GM18517 (cell line): ENCODE results near the gene PPOX.
A peak's percentile ranks its signal among the peaks of the same experiment; 100 is the strongest.

Experiments used
- ATAC-seq: cut with Tn5 transposase; IDR thresholded peaks from one replicate; pipeline ENCODE4 v1.9.1; 2021; ENCODE audit warnings: mild to moderate bottlenecking, moderate library complexity; ENCODE audit not compliant: unreplicated experiment

Gene PPOX

GRCh38 chr1:161165742-161166668 lies at the start of gene PPOX:
Gene PPOX (plus strand): TSS chr1:161166426. CDS start chr1:161166848, 422 bp downstream.
- ATAC-seq = peak; percentile 88

- peak; percentile 64 for ATAC-seq
Measured at GRCh38 chr1:161117759-161118581, 48.3 kb upstream of the PPOX start, which contains the start of the genes NIT1 and PFDN2. Gene NIT1 (plus strand): TSS chr1:161118105. CDS start chr1:161118177, 72 bp downstream. Gene PFDN2 (minus strand): TSS chr1:161118037. CDS start chr1:161118026, 11 bp downstream.

GRCh38 chr1:161119092-161119903 lies 46.9 kb upstream of the PPOX start:
- ATAC-seq = peak; percentile 52

- no peak for ATAC-seq
Measured at GRCh38 chr1:161121042-161121650, 45.1 kb upstream of the PPOX start.

- ATAC-seq = no peak
Measured at GRCh38 chr1:161121834-161122233, 44.4 kb upstream of the PPOX start.

- no peak for ATAC-seq
Measured at GRCh38 chr1:161122967-161123366, 43.3 kb upstream of the PPOX start.

- ATAC-seq = no peak
Measured at GRCh38 chr1:161127649-161128048, 38.6 kb upstream of the PPOX start.

- ATAC-seq = no peak
Measured at GRCh38 chr1:161128591-161129420, 37.4 kb upstream of the PPOX start.

- no peak for ATAC-seq
Measured at GRCh38 chr1:161130266-161130665, 36.0 kb upstream of the PPOX start.

GRCh38 chr1:161131523-161132409 lies 34.5 kb upstream of the PPOX start:
- no peak for ATAC-seq

- peak; percentile 94 for ATAC-seq
Measured at GRCh38 chr1:161132410-161133219, 33.6 kb upstream of the PPOX start, which contains the start of gene DEDD. Gene DEDD (minus strand): TSS chr1:161132667. CDS start chr1:161124462, 8,205 bp downstream.

- peak; percentile 3 for ATAC-seq
Measured at GRCh38 chr1:161133220-161133740, 32.9 kb upstream of the PPOX start.

- no peak for ATAC-seq
Measured at GRCh38 chr1:161137881-161138280, 28.3 kb upstream of the PPOX start.

GRCh38 chr1:161138431-161138830 lies 27.8 kb upstream of the PPOX start:
- no peak for ATAC-seq

GRCh38 chr1:161139766-161140165 lies 26.5 kb upstream of the PPOX start:
- no peak for ATAC-seq

GRCh38 chr1:161140755-161141400 lies 25.3 kb upstream of the PPOX start:
- no peak for ATAC-seq

GRCh38 chr1:161145832-161146231 lies 20.4 kb upstream of the PPOX start:
- no peak for ATAC-seq
